Gastrocnemius medialis (tissue), 4 donors: ENCODE measurements around the gene SEPTIN10.

Source experiments
- CTCF ChIP-seq, 5 experiments: fragments of 450-650 bp in 3 of 5; fragments of 200-600 bp in 2 of 5; sonication (generic) in 2 of 5; IDR thresholded peaks in 4 of 5; conservative IDR thresholded peaks in 1 of 5; 1 replicate in 4 of 5; 2 replicates in 1 of 5; pipeline ENCODE4 v1.5.1; 2016 to 2019; ENCODE audit warnings: antibody characterized with exemption in 5 of 5, mild to moderate bottlenecking in 3 of 5, moderate library complexity in 3 of 5
- POLR2A ChIP-seq, 2 donors: fragments of 450-650 bp; IDR thresholded peaks; one replicate each; pipeline ENCODE4 v1.6.1; 2017; ENCODE audit warnings: antibody characterized with exemption in 2 of 2, mild to moderate bottlenecking in 2 of 2, moderate library complexity in 2 of 2

- no peak for TF ChIP-seq POLR2A (IDR thresholded peaks at IDR 0.05)
- no peak for TF ChIP-seq CTCF (IDR thresholded peaks at IDR 0.05 in 4 of 5, conservative IDR thresholded peaks at IDR 0.05 in 1 of 5)
These were observed 86.7 kb downstream of the SEPTIN10 start for GRCh38 chr2:109527079-109527478.
